HepG2 (cell line): ENCODE results near the gene THADA. TPM values are rescaled to one million over a fixed set of nuclear protein-coding genes. Genes with fewer than 3 reads are reported as not detected.
A peak's percentile ranks its signal among the peaks of the same experiment; 100 is the strongest.

Experiments
- HMGXB4 ChIP-seq, 2 experiments: sonication (generic) in 1 of 2; formaldehyde crosslinking in 1 of 2; IDR thresholded peaks; 2 replicates each; pipeline versions ENCODE4 v1.4.0 to v1.6.1; 2018 to 2020; ENCODE audit warnings: missing genetic modification reagents in 2 of 2, borderline replicate concordance in 1 of 2, low read depth in 1 of 2, mild to moderate bottlenecking in 1 of 2, missing biosample characterization in 1 of 2
- HNRNPK ChIP-seq: fragments of 200-400 bp; formaldehyde crosslinking; IDR thresholded peaks from 2 replicates; pipeline ENCODE4 v1.6.1; 2018; ENCODE audit warnings: low read length, low read depth, moderate library complexity, mild to moderate bottlenecking; ENCODE audit not compliant: poor library complexity, severe bottlenecking
- HOXD1 ChIP-seq: sonication (generic); formaldehyde crosslinking; IDR thresholded peaks from 2 replicates; pipeline ENCODE4 v1.5.0; 2020; ENCODE audit warnings: missing genetic modification reagents
- NFIC ChIP-seq: IDR thresholded peaks from 2 replicates; pipeline ENCODE4 v1.6.1; 2012; ENCODE audit warnings: mild to moderate bottlenecking, low read length, inconsistent platforms
- RXRA ChIP-seq: sonication (generic); formaldehyde crosslinking; IDR thresholded peaks from 2 replicates; pipeline ENCODE4 v1.5.1; 2020; ENCODE audit warnings: missing genetic modification reagents
- SMAD3 ChIP-seq: sonication (generic); formaldehyde crosslinking; IDR thresholded peaks from 2 replicates; pipeline ENCODE4 v1.4.0; 2020; ENCODE audit warnings: missing genetic modification reagents
- THAP9 ChIP-seq: sonication (generic); formaldehyde crosslinking; IDR thresholded peaks from 2 replicates; pipeline ENCODE4; 2020; ENCODE audit warnings: missing genetic modification reagents, mild to moderate bottlenecking, borderline replicate concordance
- XBP1 ChIP-seq: sonication (generic); formaldehyde crosslinking; IDR thresholded peaks from 2 replicates; pipeline ENCODE4 v1.5.0; 2020; ENCODE audit warnings: missing genetic modification reagents
- ZBTB20 ChIP-seq: sonication (generic); formaldehyde crosslinking; IDR thresholded peaks from 2 replicates; pipeline ENCODE4 v1.8.1; 2023; ENCODE audit warnings: missing genetic modification reagents, low read depth, mild to moderate bottlenecking, borderline replicate concordance
- ZMAT3 ChIP-seq: sonication (generic); formaldehyde crosslinking; conservative IDR thresholded peaks from 2 replicates; pipeline ENCODE4 v1.7.0; 2021; ENCODE audit warnings: missing genetic modification reagents
- ZNF33A ChIP-seq: sonication (generic); formaldehyde crosslinking; IDR thresholded peaks from 2 replicates; pipeline ENCODE4 v1.5.1; 2020; ENCODE audit warnings: missing genetic modification reagents, mild to moderate bottlenecking, moderate library complexity, borderline replicate concordance
- ZNF766 ChIP-seq: sonication (generic); formaldehyde crosslinking; IDR thresholded peaks from 2 replicates; pipeline ENCODE4 v1.5.0; 2020; ENCODE audit warnings: missing genetic modification reagents, borderline replicate concordance
- ZSCAN31 ChIP-seq: sonication (generic); formaldehyde crosslinking; IDR thresholded peaks from 2 replicates; pipeline ENCODE4 v1.5.0; 2020; ENCODE audit warnings: low read depth, mild to moderate bottlenecking, missing genetic modification reagents
- polyA plus RNA-seq, 8 experiments: library from polyadenylated mRNA; depleted of rRNA in 3 of 8; stranded (reverse) in 7 of 8; unstranded in 1 of 8; fragments of >200 nt; fragmentation: Illumina TruSeq in 4 of 8; extraction: Trizol in 4 of 8; gene quantifications; 2 replicates each; pipeline versions ENCODE4 v1.2.1 to v1.2.3, GENCODE V29; 2011 to 2016; ENCODE audit warnings: low read depth in 4 of 8, missing spikeins in 1 of 8, mixed read lengths in 1 of 8; ENCODE audit not compliant: insufficient read depth in 1 of 8
- total RNA-seq, 5 experiments: library from RNA; depleted of rRNA; stranded (reverse); fragments of >200 nt; fragmentation: Illumina TruSeq; extraction: Trizol; gene quantifications; 2 replicates each; pipeline ENCODE4 v1.2.3, GENCODE V29; 2016; ENCODE audit warnings: low read depth in 1 of 5
- TF ChIP-seq, protein P1 (sequence below): sonication (generic); formaldehyde crosslinking; IDR thresholded peaks from 2 replicates; pipeline ENCODE4 v1.9.0; 2022; ENCODE audit warnings: low read depth, missing genetic modification reagents
- TF ChIP-seq, protein P2 (sequence below): IDR thresholded peaks from 2 replicates; pipeline ENCODE4 v1.6.1; 2016; ENCODE audit warnings: missing compliant biosample characterization, missing genetic modification reagents, borderline replicate concordance
- TF ChIP-seq, protein P3 (sequence below): sonication (generic); formaldehyde crosslinking; IDR thresholded peaks from 2 replicates; pipeline ENCODE4 v1.4.0; 2020; ENCODE audit warnings: missing genetic modification reagents, borderline replicate concordance

The THADA gene
- total and polyA plus RNA-seq, 2 of the 13 experiments (the other 11 are each of a cell fraction or from before 2014, with no cell fraction given) = 12.7 to 21.7 TPM

GRCh38 chr2:43634604-43635306, 38.9 kb upstream of the THADA start (continued):
- TF ChIP-seq, protein P1, sequence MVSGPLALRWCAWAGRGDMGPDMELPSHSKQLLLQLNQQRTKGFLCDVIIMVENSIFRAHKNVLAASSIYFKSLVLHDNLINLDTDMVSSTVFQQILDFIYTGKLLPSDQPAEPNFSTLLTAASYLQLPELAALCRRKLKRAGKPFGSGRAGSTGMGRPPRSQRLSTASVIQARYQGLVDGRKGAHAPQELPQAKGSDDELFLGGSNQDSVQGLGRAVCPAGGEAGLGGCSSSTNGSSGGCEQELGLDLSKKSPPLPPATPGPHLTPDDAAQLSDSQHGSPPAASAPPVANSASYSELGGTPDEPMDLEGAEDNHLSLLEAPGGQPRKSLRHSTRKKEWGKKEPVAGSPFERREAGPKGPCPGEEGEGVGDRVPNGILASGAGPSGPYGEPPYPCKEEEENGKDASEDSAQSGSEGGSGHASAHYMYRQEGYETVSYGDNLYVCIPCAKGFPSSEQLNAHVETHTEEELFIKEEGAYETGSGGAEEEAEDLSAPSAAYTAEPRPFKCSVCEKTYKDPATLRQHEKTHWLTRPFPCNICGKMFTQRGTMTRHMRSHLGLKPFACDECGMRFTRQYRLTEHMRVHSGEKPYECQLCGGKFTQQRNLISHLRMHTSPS (CRISPR knock-in tag) = peak; percentile 43; the same call in 1 of the 2 replicates
- TF ChIP-seq THAP9 (CRISPR knock-in tag) = no peak
- no peak; the same call in 1 of the 2 replicates for TF ChIP-seq ZNF766 (CRISPR knock-in tag)
- TF ChIP-seq RXRA = no peak
- no peak for TF ChIP-seq ZSCAN31 (CRISPR knock-in tag)
- 0 out of 2 replicates have a peak, but pooled peaks have one; percentile 73 for TF ChIP-seq SMAD3 (CRISPR knock-in tag)
- TF ChIP-seq, protein P2, sequence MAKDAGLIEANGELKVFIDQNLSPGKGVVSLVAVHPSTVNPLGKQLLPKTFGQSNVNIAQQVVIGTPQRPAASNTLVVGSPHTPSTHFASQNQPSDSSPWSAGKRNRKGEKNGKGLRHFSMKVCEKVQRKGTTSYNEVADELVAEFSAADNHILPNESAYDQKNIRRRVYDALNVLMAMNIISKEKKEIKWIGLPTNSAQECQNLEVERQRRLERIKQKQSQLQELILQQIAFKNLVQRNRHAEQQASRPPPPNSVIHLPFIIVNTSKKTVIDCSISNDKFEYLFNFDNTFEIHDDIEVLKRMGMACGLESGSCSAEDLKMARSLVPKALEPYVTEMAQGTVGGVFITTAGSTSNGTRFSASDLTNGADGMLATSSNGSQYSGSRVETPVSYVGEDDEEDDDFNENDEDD (CRISPR knock-in tag) = no peak
- TF ChIP-seq XBP1 (CRISPR knock-in tag) = no peak
- TF ChIP-seq HMGXB4 (CRISPR knock-in tag; IDR thresholded peaks at IDR 0.05; ENCODE audit: borderline replicate concordance in 1 of 2, low read depth in 1 of 2) = no peak
- TF ChIP-seq NFIC = peak; percentile 92; the same call in 1 of the 2 replicates
- no peak for TF ChIP-seq ZMAT3 (CRISPR knock-in tag)
- no peak for TF ChIP-seq ZBTB20 (CRISPR knock-in tag)
- TF ChIP-seq HOXD1 = peak; percentile 79; the same call in 1 of the 2 replicates
- TF ChIP-seq, protein P3, sequence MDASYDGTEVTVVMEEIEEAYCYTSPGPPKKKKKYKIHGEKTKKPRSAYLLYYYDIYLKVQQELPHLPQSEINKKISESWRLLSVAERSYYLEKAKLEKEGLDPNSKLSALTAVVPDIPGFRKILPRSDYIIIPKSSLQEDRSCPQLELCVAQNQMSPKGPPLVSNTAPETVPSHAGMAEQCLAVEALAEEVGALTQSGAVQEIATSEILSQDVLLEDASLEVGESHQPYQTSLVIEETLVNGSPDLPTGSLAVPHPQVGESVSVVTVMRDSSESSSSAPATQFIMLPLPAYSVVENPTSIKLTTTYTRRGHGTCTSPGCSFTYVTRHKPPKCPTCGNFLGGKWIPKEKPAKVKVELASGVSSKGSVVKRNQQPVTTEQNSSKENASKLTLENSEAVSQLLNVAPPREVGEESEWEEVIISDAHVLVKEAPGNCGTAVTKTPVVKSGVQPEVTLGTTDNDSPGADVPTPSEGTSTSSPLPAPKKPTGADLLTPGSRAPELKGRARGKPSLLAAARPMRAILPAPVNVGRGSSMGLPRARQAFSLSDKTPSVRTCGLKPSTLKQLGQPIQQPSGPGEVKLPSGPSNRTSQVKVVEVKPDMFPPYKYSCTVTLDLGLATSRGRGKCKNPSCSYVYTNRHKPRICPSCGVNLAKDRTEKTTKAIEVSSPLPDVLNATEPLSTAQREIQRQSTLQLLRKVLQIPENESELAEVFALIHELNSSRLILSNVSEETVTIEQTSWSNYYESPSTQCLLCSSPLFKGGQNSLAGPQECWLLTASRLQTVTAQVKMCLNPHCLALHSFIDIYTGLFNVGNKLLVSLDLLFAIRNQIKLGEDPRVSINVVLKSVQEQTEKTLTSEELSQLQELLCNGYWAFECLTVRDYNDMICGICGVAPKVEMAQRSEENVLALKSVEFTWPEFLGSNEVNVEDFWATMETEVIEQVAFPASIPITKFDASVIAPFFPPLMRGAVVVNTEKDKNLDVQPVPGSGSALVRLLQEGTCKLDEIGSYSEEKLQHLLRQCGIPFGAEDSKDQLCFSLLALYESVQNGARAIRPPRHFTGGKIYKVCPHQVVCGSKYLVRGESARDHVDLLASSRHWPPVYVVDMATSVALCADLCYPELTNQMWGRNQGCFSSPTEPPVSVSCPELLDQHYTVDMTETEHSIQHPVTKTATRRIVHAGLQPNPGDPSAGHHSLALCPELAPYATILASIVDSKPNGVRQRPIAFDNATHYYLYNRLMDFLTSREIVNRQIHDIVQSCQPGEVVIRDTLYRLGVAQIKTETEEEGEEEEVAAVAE (CRISPR knock-in tag) = no peak
- no peak for TF ChIP-seq ZNF33A
- no peak for TF ChIP-seq HNRNPK
